ENCODE measurements around the gene ATOH8. TPM values are rescaled to one million over a fixed set of nuclear protein-coding genes. Genes with fewer than 3 reads are reported as not detected.

ATOH8 gene
- total and polyA plus RNA-seq, 10 of the 15 experiments (the other 5 are each of a cell fraction or from before 2014, with no cell fraction given): 0.03 to 0.60 TPM; not detected in 8

DNA sequence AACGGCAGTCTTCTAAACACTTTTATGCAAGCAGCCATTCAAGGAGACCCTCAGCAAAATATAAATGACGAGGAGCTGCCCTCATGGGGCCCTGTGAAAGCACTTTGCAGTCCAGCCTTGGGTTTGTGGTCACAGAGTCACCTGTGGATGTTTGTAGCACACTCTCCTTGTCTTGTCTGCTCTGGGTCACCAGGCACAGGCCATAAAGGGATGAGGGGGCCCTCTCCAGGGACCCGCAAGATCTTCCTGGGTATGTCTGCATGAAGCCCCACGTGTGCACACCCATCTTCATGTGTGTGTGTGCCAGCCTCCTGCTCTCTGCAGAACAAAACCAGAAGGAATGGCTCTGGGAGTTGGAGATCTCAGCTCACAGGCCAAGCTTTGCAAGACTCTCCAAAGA, 36.2 kb downstream of the ATOH8 start (continued):
- TF ChIP-seq, protein P1, sequence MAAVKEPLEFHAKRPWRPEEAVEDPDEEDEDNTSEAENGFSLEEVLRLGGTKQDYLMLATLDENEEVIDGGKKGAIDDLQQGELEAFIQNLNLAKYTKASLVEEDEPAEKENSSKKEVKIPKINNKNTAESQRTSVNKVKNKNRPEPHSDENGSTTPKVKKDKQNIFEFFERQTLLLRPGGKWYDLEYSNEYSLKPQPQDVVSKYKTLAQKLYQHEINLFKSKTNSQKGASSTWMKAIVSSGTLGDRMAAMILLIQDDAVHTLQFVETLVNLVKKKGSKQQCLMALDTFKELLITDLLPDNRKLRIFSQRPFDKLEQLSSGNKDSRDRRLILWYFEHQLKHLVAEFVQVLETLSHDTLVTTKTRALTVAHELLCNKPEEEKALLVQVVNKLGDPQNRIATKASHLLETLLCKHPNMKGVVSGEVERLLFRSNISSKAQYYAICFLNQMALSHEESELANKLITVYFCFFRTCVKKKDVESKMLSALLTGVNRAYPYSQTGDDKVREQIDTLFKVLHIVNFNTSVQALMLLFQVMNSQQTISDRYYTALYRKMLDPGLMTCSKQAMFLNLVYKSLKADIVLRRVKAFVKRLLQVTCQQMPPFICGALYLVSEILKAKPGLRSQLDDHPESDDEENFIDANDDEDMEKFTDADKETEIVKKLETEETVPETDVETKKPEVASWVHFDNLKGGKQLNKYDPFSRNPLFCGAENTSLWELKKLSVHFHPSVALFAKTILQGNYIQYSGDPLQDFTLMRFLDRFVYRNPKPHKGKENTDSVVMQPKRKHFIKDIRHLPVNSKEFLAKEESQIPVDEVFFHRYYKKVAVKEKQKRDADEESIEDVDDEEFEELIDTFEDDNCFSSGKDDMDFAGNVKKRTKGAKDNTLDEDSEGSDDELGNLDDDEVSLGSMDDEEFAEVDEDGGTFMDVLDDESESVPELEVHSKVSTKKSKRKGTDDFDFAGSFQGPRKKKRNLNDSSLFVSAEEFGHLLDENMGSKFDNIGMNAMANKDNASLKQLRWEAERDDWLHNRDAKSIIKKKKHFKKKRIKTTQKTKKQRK (IDR thresholded peaks at IDR 0.05; ENCODE audit: low read depth, low read length): no peak
- TF ChIP-seq LARP7 (IDR thresholded peaks at IDR 0.05): no peak
- no peak for TF ChIP-seq BRCA1 (IDR thresholded peaks at IDR 0.05; ENCODE audit: low read depth, low read length)
- no peak for TF ChIP-seq ETV6 (conservative IDR thresholded peaks at IDR 0.05 in 1 of 2, IDR thresholded peaks at IDR 0.05 in 1 of 2; ENCODE audit: borderline replicate concordance in 1 of 2, low read depth in 1 of 2)
- no peak for TF ChIP-seq TARDBP (IDR thresholded peaks at IDR 0.05; ENCODE audit: borderline replicate concordance)
- TF ChIP-seq, protein P2, sequence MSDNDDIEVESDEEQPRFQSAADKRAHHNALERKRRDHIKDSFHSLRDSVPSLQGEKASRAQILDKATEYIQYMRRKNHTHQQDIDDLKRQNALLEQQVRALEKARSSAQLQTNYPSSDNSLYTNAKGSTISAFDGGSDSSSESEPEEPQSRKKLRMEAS (IDR thresholded peaks at IDR 0.05; ENCODE audit: low read depth, low read length): no peak
- no peak for TF ChIP-seq SUZ12 (IDR thresholded peaks at IDR 0.05; ENCODE audit: unreplicated experiment)
- no peak for TF ChIP-seq ASH2L (IDR thresholded peaks at IDR 0.05; ENCODE audit: borderline replicate concordance, low read depth)
- TF ChIP-seq CBX3 (IDR thresholded peaks at IDR 0.05; ENCODE audit: borderline replicate concordance, low read depth): no peak
